Hepatocyte (in vitro differentiated cells): Measurements from ENCODE around the gene ARHGEF37.

Experiments
- CTCF ChIP-seq: fragments of 200-600 bp; sonication (generic); IDR thresholded peaks from 2 replicates; pipeline ENCODE4 v1.5.1; 2016; ENCODE audit warnings: antibody characterized with exemption, mild to moderate bottlenecking; ENCODE audit not compliant: poor library complexity
- EZH2phosphoT487 ChIP-seq: fragments of 200-600 bp; sonication (generic); IDR thresholded peaks from one replicate; pipeline ENCODE4 v1.6.1; 2018; ENCODE audit warnings: antibody characterized with exemption, mild to moderate bottlenecking, low read depth, moderate library complexity; ENCODE audit not compliant: unreplicated experiment, severe bottlenecking

DNA sequence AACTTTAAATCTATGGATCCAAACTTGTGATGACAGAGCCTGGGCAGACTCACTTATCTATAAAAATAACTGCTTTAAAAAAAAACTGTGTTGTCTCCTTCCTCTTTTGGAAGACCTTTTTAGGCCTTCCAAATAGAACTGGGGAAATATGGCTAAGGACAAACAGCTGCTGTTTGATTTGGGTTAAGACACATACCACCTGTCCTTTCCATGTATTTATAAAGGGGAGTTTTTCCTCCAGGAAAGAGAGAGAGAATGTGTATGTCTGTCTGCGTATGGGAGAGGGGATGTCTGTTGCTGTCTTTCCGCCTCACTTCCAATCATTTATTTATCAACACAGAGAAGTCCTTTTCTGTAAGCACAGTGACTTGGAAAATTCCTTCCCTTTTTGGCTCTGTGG lies 2.8 kb downstream of the ARHGEF37 start:
- no peak for TF ChIP-seq CTCF
- no peak for TF ChIP-seq EZH2phosphoT487
